ENCODE data around the gene XPR1.

XPR1 gene

DNA sequence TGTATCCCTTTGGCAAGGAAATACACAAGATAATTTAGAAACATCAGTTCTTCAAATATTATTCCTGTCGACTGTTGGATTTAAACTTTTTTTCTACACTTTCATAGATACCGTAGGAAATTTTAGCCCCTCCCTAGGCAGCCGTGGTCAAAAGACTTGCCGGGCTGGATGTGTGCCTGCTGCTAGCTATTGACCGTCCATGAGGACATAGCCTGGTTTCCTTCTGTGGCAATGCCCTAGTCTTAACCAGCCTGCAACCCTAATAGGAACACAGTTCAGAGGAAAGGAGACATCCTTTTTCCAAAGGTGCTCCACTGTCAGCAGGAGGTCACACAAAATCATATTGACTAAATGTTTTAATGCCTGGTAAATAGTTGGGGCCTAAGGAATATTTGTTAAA lies 260.4 kb downstream of the XPR1 start:
- no peak for DNase-seq (ENCODE audit: low spot score)

DNA sequence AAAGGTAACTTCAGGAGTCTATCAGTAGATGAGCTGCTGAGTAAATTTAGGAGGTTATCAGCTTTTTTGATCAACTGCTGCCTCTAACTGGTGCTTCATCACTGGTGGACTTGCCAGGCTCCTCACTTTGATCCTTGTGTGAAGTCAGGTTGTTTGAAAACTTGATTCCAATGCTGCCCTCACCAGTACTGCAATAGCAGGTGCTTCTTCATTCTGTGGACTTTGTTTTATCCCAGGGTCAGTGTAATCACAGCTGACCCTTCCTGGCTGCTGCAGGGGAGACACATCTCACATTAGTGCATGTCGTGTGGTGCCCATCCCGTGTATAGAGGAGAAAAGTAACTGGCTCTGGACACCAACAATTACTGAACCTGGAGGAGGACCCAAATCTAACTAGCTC lies 260.9 kb downstream of the XPR1 start:
- DNase-seq (ENCODE audit: low spot score) = no peak

DNA sequence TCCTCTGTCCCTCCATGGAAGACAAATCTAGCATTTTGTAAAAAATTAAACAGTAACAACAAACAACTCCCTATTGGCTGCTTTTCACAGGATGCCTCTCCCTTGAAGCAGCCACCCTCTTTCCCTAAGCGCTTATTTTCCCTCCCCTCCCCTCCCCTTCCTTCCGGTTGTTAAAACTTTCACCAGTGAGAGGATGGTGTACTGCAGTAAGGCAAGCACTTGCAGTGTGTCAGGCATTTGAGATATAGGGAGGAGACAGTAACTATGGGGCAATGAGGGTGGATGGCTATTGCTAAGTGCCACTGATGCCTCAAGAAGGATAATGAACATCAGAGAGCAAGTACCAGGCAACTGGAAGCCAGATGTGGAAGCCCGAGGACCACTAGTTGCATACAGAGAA lies 261.8 kb downstream of the XPR1 start:
- DNase-seq (ENCODE audit: low spot score) = no peak

DNA sequence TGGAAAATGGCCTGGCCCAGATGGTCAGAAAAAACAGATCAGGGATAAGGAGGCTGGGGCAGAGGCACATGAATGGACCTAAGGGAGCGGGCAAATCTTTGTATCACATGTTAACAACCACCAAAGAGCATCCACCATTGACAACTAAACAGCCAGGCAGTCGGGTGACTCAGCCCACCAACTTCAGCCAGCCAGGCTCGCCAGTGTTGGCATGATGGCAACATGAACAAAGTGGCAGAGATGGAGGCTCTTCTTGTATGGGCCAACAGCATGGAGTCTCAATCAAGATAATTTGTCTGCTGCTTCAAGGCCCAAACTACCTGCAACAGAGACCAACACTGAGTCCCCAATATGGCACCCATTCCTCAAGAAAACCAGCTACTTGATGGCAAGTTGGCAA lies 264.3 kb downstream of the XPR1 start:
- DNase-seq (ENCODE audit: low spot score) = no peak

DNA sequence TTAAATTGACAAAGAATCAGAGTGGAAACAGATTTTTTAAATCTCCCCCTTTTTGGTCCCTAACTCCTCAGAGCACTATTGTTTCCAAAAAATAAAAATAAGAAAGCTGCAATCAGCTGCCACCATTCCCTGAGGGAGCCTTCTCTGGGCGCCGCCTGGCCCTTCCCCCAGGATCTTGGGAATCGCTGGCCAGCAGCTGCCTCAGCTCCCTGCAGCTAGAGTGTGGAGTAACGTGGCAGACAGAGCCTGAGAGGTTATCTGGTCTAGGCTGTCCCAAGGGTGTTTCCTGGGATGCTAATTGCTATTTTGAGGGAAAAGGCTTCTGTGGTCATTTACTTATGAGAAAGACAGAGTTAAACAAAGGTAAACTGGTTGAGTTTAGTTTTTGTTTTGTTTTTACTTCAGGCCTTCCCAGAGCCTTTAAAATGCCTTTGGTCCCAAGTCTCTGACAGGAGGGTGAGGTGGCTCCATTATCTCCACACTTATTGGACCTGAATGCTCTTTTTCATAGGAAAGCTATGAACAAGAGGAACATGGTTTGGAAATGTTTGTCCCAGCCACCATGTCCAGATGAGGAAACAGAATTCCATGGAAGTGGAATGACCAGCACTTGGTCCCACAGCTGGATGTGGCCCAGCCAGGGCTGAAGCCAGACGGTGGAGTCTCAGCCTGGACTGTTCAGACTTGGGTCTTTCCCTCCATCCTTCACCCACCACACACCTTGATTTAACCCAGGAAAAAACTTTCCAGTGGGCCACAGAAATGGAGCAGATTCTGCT lies 266.8 kb downstream of the XPR1 start:
- no peak for DNase-seq (ENCODE audit: low spot score)

- DNase-seq (ENCODE audit: low spot score) = no peak
Observed at GRCh38 chr1:180899262-180899661, 267.4 kb downstream of the XPR1 start.

DNA sequence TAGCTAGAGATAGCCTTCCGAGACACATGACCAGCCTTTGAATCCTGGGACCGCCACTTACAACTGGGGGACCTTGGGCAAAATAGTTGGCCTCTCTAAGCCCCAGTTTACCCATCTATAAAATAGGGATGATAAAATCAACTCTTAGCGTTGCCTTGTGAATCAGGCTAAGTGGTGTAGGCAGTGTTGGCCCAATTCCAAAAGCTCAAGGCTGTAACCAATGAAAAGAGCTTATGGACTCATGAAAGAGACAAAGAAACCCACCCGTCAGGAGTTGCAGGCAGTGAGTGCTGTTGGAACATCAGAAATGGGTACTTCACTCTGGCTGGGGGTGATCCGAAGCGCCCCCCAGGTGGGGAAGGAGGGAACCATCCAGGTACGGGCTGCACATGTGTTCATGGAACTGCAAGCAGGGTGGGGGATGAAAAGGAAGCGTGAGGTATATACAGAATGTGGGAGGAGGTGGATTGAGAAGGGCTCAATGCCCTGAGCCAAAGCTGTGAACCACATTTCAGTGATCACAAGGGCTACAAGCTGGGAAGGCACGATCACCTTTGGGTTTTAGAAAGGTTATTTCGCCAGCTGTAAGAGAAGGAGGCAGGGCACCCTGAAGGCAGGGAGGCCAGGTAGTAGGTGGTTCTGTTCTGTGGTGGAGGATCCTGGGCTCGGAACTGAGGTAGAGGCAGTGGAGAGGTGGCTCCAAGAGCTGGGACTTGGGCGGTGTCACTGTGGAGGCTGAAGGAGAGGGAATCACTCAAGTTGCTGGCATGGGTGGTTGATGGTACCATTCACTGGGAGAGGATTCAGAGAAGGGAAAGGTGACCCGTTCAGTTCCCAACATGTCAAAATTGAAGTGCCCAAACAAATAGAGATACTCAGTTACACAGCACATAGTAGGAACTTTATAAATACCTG lies 269.5 kb downstream of the XPR1 start:
- no peak for DNase-seq (ENCODE audit: low spot score)

GRCh38 chr1:180902541-180902940 lies 270.7 kb downstream of the XPR1 start:
- DNase-seq (ENCODE audit: low spot score) = no peak

DNA sequence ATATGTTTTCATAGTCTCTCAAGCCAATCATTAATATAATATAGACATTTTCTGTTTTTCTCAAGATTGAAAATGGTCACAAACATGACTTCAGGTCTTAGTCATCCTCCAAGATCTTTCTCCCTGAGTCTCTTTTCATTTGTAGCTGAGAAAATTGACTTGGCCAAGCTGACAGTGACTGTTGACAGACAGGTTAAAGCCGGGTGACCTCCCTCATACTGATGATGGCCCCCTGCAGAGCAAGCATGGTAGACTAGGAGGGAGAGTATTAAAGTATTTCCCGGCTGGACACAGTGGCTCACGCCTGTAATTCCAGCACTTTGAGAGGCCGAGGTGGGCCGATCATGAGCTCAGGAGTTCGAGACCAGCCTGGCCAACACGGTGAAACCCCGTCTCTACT lies 274.1 kb downstream of the XPR1 start:
- DNase-seq (ENCODE audit: low spot score) = no peak

DNA sequence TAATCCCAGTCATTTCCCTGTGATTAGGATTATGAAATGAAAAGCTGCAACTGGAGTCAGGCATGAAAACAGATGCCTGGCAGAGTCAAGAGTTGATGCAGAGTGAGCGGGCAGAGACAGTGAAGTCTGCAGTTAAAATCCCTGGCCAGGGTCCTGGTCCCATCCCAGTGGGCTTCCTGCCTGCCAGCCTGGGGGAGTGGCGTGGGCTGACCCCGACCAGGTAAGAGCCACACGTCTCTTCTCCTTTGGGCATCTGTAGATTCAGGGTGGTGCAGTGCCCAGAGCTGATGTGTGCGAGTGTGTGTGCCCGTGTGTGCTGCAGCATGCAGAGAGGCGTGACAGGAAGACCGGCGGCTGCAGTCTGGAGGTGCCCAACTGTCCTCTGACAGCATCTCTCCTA lies 274.7 kb downstream of the XPR1 start:
- DNase-seq (ENCODE audit: low spot score) = no peak

- DNase-seq (ENCODE audit: low spot score) = no peak
Observed at GRCh38 chr1:180907313-180908055, 275.7 kb downstream of the XPR1 start.

DNA sequence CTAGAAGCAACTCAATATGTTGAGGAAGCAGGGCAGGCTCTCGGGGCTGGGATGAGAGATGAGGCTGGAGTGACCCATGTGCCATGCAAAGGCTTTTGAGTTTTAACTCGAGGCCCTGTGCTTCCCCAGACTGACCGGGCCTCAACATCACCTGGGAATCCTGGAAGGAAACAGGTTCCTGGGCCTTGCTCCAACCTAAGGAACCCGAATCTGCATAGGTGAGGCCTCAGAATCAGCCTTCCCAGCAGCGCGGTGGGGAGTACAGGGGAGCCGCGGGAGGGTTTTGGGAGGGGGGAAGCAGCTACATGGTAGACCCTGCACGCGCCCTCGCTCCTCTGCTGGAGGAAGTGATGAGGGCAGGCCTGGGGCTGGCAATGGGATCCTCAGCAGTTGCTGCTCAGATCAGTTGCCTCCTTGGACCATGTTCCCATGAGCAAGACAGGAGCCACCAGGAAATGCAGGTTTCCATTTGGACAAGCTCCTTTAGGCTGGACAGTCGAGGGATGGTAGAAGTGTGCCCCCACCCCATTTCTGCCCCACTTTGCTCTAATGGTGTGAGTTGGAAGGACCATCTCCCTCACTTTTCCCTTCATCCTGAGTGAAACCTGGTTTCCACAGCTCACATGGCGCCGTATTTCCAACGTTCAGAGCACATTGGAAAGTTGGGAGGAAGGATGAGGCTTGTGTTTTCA lies 276.4 kb downstream of the XPR1 start:
- no peak for DNase-seq (ENCODE audit: low spot score)

GRCh38 chr1:180909005-180909414 lies 277.2 kb downstream of the XPR1 start:
- no peak for DNase-seq (ENCODE audit: low spot score)

GRCh38 chr1:180909462-180909976 lies 277.7 kb downstream of the XPR1 start:
- no peak for DNase-seq (ENCODE audit: low spot score)

DNA sequence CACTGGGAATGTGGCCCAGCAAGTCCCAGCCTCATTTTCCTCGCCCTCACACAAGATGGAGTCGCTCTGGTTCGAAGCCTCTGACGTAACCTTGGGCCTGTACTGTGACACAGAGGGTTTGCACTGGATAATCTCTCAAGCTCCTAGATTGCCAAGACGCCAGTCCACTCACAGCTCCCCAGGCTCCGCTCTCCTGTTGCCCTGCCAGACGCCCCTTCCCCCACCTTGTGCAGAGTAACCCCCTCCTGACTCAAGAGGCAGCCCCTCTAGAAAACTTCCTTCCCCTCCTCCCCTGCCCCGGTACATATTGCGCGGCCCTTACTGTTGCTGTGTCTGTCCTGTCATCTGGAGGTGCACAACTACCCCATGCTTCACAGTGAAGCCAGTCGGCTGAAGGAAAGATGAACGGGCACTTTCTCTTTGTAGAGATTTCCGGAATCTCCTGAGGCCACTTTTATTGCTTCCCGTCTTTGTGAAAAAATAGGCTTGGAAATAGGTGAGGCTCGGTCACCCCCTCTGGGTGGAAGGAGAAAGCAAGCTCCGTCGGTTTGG lies 279.9 kb downstream of the XPR1 start:
- DNase-seq (ENCODE audit: low spot score) = peak; percentile 24

DNA sequence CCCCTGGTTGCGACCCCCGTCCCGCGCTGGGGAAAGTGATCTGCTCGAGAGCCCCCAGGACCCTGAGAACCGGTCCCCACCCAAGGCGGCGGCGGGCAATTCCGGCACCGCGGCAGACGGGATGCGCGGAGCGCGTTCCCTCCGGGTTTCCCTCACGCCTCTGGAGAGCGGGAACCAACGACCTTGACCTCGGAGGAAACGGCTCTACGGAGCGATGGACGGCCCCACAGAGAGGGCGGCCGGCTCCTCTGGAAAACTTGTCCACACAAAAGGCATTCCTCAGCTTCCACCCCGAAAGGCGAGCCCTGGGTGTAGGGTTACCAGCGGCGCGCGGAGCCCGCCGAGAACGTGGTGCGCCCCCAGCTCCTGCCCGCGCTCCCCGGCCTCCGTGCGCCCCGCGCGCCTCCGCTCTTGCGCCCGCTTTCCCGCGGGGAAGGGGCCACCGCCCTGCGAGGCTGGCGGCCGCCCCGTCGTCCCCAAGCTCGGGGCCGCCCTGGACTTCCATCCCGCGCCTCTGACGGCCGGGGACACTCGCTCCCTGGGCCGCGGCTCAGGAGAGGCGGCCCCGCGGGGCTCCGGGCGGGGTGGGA lies 280.5 kb downstream of the XPR1 start:
- no peak for DNase-seq (ENCODE audit: low spot score)

GRCh38 chr1:180912801-180913565 lies 281.2 kb downstream of the XPR1 start, which contains the start of gene KIAA1614:
TSS of gene KIAA1614 (plus strand) at chr1:180912897. CDS start at chr1:180913244, 347 bp downstream.
- peak; percentile 46 for DNase-seq (ENCODE audit: low spot score)

DNA sequence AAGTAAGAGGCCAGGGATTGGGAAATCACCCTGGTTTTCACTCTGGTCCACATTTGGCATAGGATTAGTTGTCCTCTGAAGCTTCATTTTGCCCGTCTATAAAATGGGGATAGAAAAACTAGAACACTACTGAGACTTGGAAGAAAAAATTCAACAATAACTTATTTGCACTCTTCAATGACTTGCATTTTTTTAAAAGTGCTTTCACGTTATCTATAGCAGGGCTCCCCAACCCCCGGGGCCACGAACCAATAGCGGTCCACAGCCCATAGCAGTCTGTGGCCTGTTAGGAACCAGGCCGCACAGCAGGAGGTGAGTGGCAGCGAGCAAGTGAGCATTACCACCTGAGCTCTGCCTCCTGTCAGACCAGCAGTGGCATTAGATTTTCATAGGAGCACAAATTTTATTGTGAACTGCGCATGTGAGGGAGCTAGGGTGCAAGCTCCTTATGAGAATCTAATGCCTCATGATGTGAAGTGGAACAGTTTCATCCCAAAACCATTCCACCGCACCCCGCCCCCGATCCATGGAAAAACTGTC lies 283.7 kb downstream of the XPR1 start:
- DNase-seq (ENCODE audit: low spot score) = no peak

- no peak for DNase-seq (ENCODE audit: low spot score)
Observed at GRCh38 chr1:180916012-180916770, 284.4 kb downstream of the XPR1 start.

All from Ammon's horn (tissue), 1 donor.